GM12878 (cell line): ENCODE results near the gene DIP2C. TPM values are rescaled to one million over a fixed set of nuclear protein-coding genes. Genes with fewer than 3 reads are reported as not detected.

Source experiments
- ATAC-seq: fragments of 200-7000 bp; cut with Tn5 transposase; 3 replicates; pipeline ENCODE4 v1.9.1; 2020; ENCODE audit warnings: mild to moderate bottlenecking, moderate library complexity
- BruUV-seq: library from RNA; stranded (reverse); fragments of 400-500 nt; replicated peaks from 2 replicates; lab custom pipeline; 2021; lab: Mats Ljungman, UMichigan
- CTCF ChIA-PET: fragments of 300-600 bp; sonication (Branson Sonifier 250); formaldehyde crosslinking; extraction: SDS; loops from one replicate; lab custom pipeline; 2021; ENCODE audit warnings: inconsistent platforms; lab: Yijun Ruan, JAX
- POLR2A ChIA-PET: fragments of 350-600 bp; formaldehyde crosslinking; extraction: SDS; loops from one replicate; lab custom pipeline; 2021; ENCODE audit warnings: inconsistent platforms; lab: Charles Lee
- RAD21 ChIA-PET: fragments of 300-600 bp; sonication (Branson Sonifier 250); formaldehyde crosslinking; loops from one replicate; lab custom pipeline; 2023; ENCODE audit warnings: antibody characterized with exemption; ENCODE audit not compliant: unreplicated experiment; lab: Charles Lee
- SMC1A ChIA-PET: fragments of 300-600 bp; sonication (Branson Sonifier 250); formaldehyde crosslinking; loops from one replicate; lab custom pipeline; 2023; ENCODE audit not compliant: unreplicated experiment, uncharacterized antibody; lab: Charles Lee
- DNase-seq: peaks from one replicate; pipeline ENCODE4 v3.0.0-alpha.2; 2011; ENCODE audit warnings: low read depth, low spot score
- FAIRE-seq: peaks from 3 replicates; lab custom pipeline; 2011; peaks lifted over from hg19 to GRCh38; lab: Jason Lieb, UNC
- H2AFZ ChIP-seq: 2 replicates; pipeline ENCODE4 v1.6.0; 2011; ENCODE audit warnings: low read depth, low read length, control low read depth; ENCODE audit not compliant: control insufficient read depth
- H3K27ac ChIP-seq: 2 replicates; pipeline ENCODE4 v1.5.1; 2011; ENCODE audit warnings: control low read depth; ENCODE audit not compliant: control insufficient read depth, insufficient read depth
- H3K27me3 ChIP-seq, 2 experiments: replicated peaks in 1 of 2; 2 replicates each; pipeline versions ENCODE4 v1.6.0 to v1.6.1; 2011; ENCODE audit warnings: low read length in 1 of 2; ENCODE audit not compliant: control insufficient read depth in 2 of 2, insufficient read depth in 2 of 2
- H3K36me3 ChIP-seq, 2 experiments: 2 replicates each; pipeline ENCODE4 v1.5.1; 2011; ENCODE audit warnings: low read length in 1 of 2; ENCODE audit not compliant: control insufficient read depth in 2 of 2, insufficient read depth in 2 of 2
- H3K4me1 ChIP-seq: 2 replicates; pipeline ENCODE4 v1.6.1; 2011; ENCODE audit warnings: mild to moderate bottlenecking, low read length, moderate library complexity, mixed read lengths; ENCODE audit not compliant: control insufficient read depth, insufficient read depth
- H3K4me2 ChIP-seq: 2 replicates; pipeline ENCODE4 v1.6.0; 2011; ENCODE audit warnings: control low read depth; ENCODE audit not compliant: control insufficient read depth, insufficient read depth
- H3K4me3 ChIP-seq: fragments of 200-600 bp; sonication (generic); 2 replicates; pipeline ENCODE4 v1.5.1; 2016
- H3K79me2 ChIP-seq: 2 replicates; pipeline ENCODE4 v1.6.0; 2011; ENCODE audit warnings: low read length; ENCODE audit not compliant: control insufficient read depth, insufficient read depth
- H3K9ac ChIP-seq: 2 replicates; pipeline ENCODE4 v1.8.0; 2011; ENCODE audit warnings: low read length, control low read depth, mixed read lengths; ENCODE audit not compliant: control insufficient read depth, insufficient read depth
- H3K9me3 ChIP-seq: replicated peaks from 3 replicates; pipeline ENCODE4 v1.5.1; 2011; ENCODE audit warnings: mild to moderate bottlenecking, low read length; ENCODE audit not compliant: control insufficient read depth, insufficient read depth
- H4K20me1 ChIP-seq: 2 replicates; pipeline ENCODE4 v1.6.0; 2011; ENCODE audit not compliant: control insufficient read depth, insufficient read depth
- EGR1 ChIP-seq, 2 experiments: IDR thresholded peaks; 1 replicate in 1 of 2; 2 replicates in 1 of 2; pipeline ENCODE4 v1.6.1; 2011 to 2012; ENCODE audit warnings: low read depth in 2 of 2, low read length in 2 of 2, borderline replicate concordance in 1 of 2, mild to moderate bottlenecking in 1 of 2, moderate library complexity in 1 of 2
- FOS ChIP-seq: IDR thresholded peaks from 3 replicates; pipeline ENCODE4 v1.6.1; 2011; ENCODE audit warnings: borderline replicate concordance; ENCODE audit not compliant: insufficient read length; ENCODE audit errors: extremely low read depth
- FOXM1 ChIP-seq: IDR thresholded peaks from 2 replicates; pipeline ENCODE4 v1.6.1; 2012; ENCODE audit warnings: low read depth, mild to moderate bottlenecking, inconsistent platforms, low read length, moderate library complexity
- MEF2B ChIP-seq: fragments of 450-650 bp; IDR thresholded peaks from 2 replicates; pipeline ENCODE4 v1.6.1; 2018; ENCODE audit warnings: mild to moderate bottlenecking, moderate library complexity; ENCODE audit not compliant: partially characterized antibody, poor library complexity, severe bottlenecking
- NFYA ChIP-seq: IDR thresholded peaks from 2 replicates; pipeline ENCODE4 v1.6.1; 2011; ENCODE audit warnings: low read depth, mild to moderate bottlenecking, low read length, improper control_type of control experiment, borderline replicate concordance
- POLR2AphosphoS5 ChIP-seq: IDR thresholded peaks from 2 replicates; pipeline ENCODE4 v1.6.1; 2011; ENCODE audit warnings: mild to moderate bottlenecking, low read length, inconsistent platforms
- STAT1 ChIP-seq: fragments of 450-650 bp; conservative IDR thresholded peaks from 2 replicates; pipeline ENCODE4 v1.6.1; 2014; ENCODE audit warnings: antibody characterized with exemption, mild to moderate bottlenecking
- ZBTB33 ChIP-seq: fragments of 450-650 bp; IDR thresholded peaks from 2 replicates; pipeline ENCODE4 v1.6.1; 2017; ENCODE audit warnings: mild to moderate bottlenecking
- ZNF207 ChIP-seq: fragments of 450-650 bp; IDR thresholded peaks from 2 replicates; pipeline ENCODE4 v1.6.1; 2014; ENCODE audit warnings: antibody characterized with exemption, mild to moderate bottlenecking, borderline replicate concordance
- ZNF592 ChIP-seq: fragments of 450-650 bp; IDR thresholded peaks from 2 replicates; pipeline ENCODE4 v1.6.1; 2017; ENCODE audit warnings: mild to moderate bottlenecking, moderate library complexity
- ZNF622 ChIP-seq: fragments of 450-650 bp; IDR thresholded peaks from 2 replicates; pipeline ENCODE4 v1.6.1; 2017; ENCODE audit warnings: mild to moderate bottlenecking, inconsistent platforms
- WGBS: methylation state at CpG from one replicate; pipeline ENCODE4 v1.1.6; 2016; ENCODE audit warnings: low lambda C conversion rate; ENCODE audit not compliant: insufficient replicate concordance, insufficient coverage; ENCODE audit errors: missing lambda C conversion rate; 5-methylcytosine and 5-hydroxymethylcytosine counted together
- in situ Hi-C: fragments of 300-500 bp; cut with MboI; formaldehyde crosslinking; loops from 9 replicates; pipeline ENCODE4 v1.14.3; 2018; ENCODE audit warnings: mixed read lengths
- intact Hi-C: fragments of 100-400 bp; cut with micrococcal nuclease; formaldehyde crosslinking; loops from one replicate; pipeline ENCODE4 v1.14.2; 2022; ENCODE audit not compliant: unreplicated experiment
- polyA plus RNA-seq, 11 experiments: library from polyadenylated mRNA; depleted of rRNA in 4 of 11; unstranded in 6 of 11; stranded (reverse) in 5 of 11; fragments of >200 nt; fragmentation: Nextera tagmentation in 4 of 11; fragmentation: Illumina TruSeq in 1 of 11; extraction: Ambion mirVana in 4 of 11; extraction: Trizol in 1 of 11; gene quantifications; 1 replicate in 1 of 11; 2 replicates in 10 of 11; pipeline versions ENCODE4 v1.2.1 to v1.2.3, GENCODE V29; 2011 to 2016; ENCODE audit warnings: inconsistent platforms in 2 of 11, missing spikeins in 2 of 11, low read depth in 1 of 11
- total RNA-seq, 4 experiments: library from RNA; depleted of rRNA in 3 of 4; stranded (reverse); fragments of >200 nt in 3 of 4; fragmentation: Illumina TruSeq in 1 of 4; extraction: Trizol in 1 of 4; gene quantifications; 2 replicates each; pipeline versions ENCODE4 v1.2.1 to v1.2.3, GENCODE V29; 2013 to 2021

The DIP2C gene
- total and polyA plus RNA-seq, 10 of the 15 experiments (the other 5 are each of a cell fraction or from before 2014, with no cell fraction given), result 0.01 to 0.10 (median 0.06) TPM

DNA sequence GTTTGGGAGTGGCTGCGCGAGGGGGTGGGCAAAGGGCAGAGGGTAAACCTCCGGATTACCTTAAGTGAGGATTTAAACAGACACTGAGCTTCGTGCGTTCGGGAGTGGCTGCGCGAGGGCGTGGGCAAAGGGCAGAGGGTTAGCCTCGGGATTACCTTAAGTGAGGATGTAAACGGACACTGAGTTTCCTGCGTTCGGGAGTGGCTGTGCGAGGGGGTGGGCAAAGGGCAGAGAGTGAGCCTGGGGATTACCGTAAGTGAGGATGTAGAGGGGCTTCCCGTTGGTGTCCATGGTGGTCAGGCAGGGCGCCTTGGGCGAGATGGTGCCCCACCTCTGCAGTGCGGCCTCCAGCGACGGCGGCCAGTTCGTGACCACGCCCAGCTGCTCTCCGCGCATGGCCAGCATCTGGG is 275.8 kb downstream of the DIP2C start:
- RAD21 ChIA-PET, result no interaction called here
- no peak overlapping the region for H3K27ac ChIP-seq
- no peak overlapping the region for H3K4me3 ChIP-seq
- H3K79me2 ChIP-seq, result no peaks in the 10 kb centered on the region
- intact Hi-C loops, result no loop called here
- no peak overlapping the region for H2AFZ ChIP-seq
- ATAC-seq, result no peak
- 94% methylated on average over 26 of the region's 26 CpGs for WGBS
- H3K36me3 ChIP-seq, result no peaks in the 10 kb centered on the region
- H4K20me1 ChIP-seq, result no peaks in the 10 kb centered on the region
- DNase-seq, result no peak
- in situ Hi-C loops, result no loop called here
- H3K9me3 ChIP-seq, result no peaks in the 10 kb centered on the region
- no TSS peak for BruUV-seq
- POLR2A ChIA-PET, result no interaction called here
- CTCF ChIA-PET, result no interaction called here
- H3K27me3 ChIP-seq, result peaks cover 0 to 2% of the 10 kb centered on the region in 2 experiments; a peak in 2 of 4 replicates
- H3K4me1 ChIP-seq, result no peaks in the 10 kb centered on the region
- no peak for TF ChIP-seq FOXM1
- TF ChIP-seq ZNF622, result no peak
- TF ChIP-seq ZNF207, result no peak
- TF ChIP-seq NFYA, result no peak
- TF ChIP-seq FOS, result no peak
- no peak for TF ChIP-seq POLR2AphosphoS5
- no peak for TF ChIP-seq ZNF592
- TF ChIP-seq STAT1, result no peak
- TF ChIP-seq MEF2B, result no peak
- TF ChIP-seq ZBTB33, result no peak
- TF ChIP-seq EGR1 (IDR thresholded peaks at IDR 0.05; ENCODE audit: borderline replicate concordance in 1 of 2, low read depth in 2 of 2, low read length in 2 of 2), result no peak
- H3K4me2 ChIP-seq, result no peak overlapping the region
- SMC1A ChIA-PET, result no interaction called here
- no peak for FAIRE-seq
- H3K9ac ChIP-seq, result no peak overlapping the region
